ENCODE data around the gene HTR1E.
A peak's percentile ranks its signal among the peaks of the same experiment; 100 is the strongest.
"Not testable (repeated sequence)": the region's sequence is repeated elsewhere in the genome, so short reads cannot be mapped to it uniquely, and the experiment has no call there.

HTR1E gene

GRCh38 chr6:86937219-86938079 is at the start of gene HTR1E:
Gene HTR1E (plus strand): TSS chr6:86937528. CDS start chr6:87015335, 77,807 bp downstream.
- DNase-seq = peak; percentile 45

GRCh38 chr6:86888301-86888700 is 49.0 kb upstream of the HTR1E start:
- DNase-seq = no peak

GRCh38 chr6:86897265-86897664 is 40.1 kb upstream of the HTR1E start:
- DNase-seq = not testable (repeated sequence)

GRCh38 chr6:86913795-86914194 is 23.5 kb upstream of the HTR1E start:
- no peak for DNase-seq

- DNase-seq = no peak
Observed at GRCh38 chr6:86916393-86916792, 20.9 kb upstream of the HTR1E start.

GRCh38 chr6:86927138-86927537 is 10.2 kb upstream of the HTR1E start:
- not testable (repeated sequence) for DNase-seq

GRCh38 chr6:86927859-86928258 is 9.5 kb upstream of the HTR1E start:
- not testable (repeated sequence) for DNase-seq

GRCh38 chr6:86934365-86934764 is 3.0 kb upstream of the HTR1E start:
- no peak for DNase-seq

- no peak for DNase-seq
Observed at GRCh38 chr6:86936834-86937218, 502 bp upstream of the HTR1E start.

- no peak for DNase-seq
Observed at GRCh38 chr6:86938814-86939213, 1.5 kb downstream of the HTR1E start.

- no peak for DNase-seq
Observed at GRCh38 chr6:86941461-86941860, 4.1 kb downstream of the HTR1E start.

- DNase-seq = no peak
Observed at GRCh38 chr6:86942769-86943516, 5.6 kb downstream of the HTR1E start.

GRCh38 chr6:86943819-86944407 is 6.6 kb downstream of the HTR1E start:
- no peak for DNase-seq

GRCh38 chr6:86949771-86950170 is 12.4 kb downstream of the HTR1E start:
- DNase-seq = no peak

GRCh38 chr6:86952991-86953390 is 15.7 kb downstream of the HTR1E start:
- DNase-seq = no peak

- DNase-seq = no peak
Observed at GRCh38 chr6:86959656-86960055, 22.3 kb downstream of the HTR1E start.

- no peak for DNase-seq
Observed at GRCh38 chr6:86961455-86962200, 24.3 kb downstream of the HTR1E start.

GRCh38 chr6:86963352-86963751 is 26.0 kb downstream of the HTR1E start:
- no peak for DNase-seq

- DNase-seq = no peak
Observed at GRCh38 chr6:86964029-86964579, 26.8 kb downstream of the HTR1E start.

GRCh38 chr6:86966271-86966670 is 28.9 kb downstream of the HTR1E start:
- DNase-seq = no peak

- no peak for DNase-seq
Observed at GRCh38 chr6:86969573-86969972, 32.2 kb downstream of the HTR1E start.

GRCh38 chr6:86973088-86973487 is 35.8 kb downstream of the HTR1E start:
- DNase-seq = no peak

GRCh38 chr6:86978251-86978650 is 40.9 kb downstream of the HTR1E start:
- DNase-seq = no peak

All from right hindlimb (tissue), 1 donor.